Left renal pelvis (tissue), 4 donors: Measurements from ENCODE around the gene KCNQ4. TPM values are rescaled to one million over a fixed set of nuclear protein-coding genes. Genes with fewer than 3 reads are reported as not detected.

Source experiments
- DNase-seq, 4 donors: peaks; one replicate each; pipeline ENCODE4 v3.0.0-alpha.2; 2013; ENCODE audit warnings: low read depth in 4 of 4, low spot score in 3 of 4
- polyA plus RNA-seq, 4 donors: library from polyadenylated mRNA; unstranded; fragments of 120-200 nt; gene quantifications; one replicate each; pipeline ENCODE4 v1.2.1, GENCODE V29; 2013; ENCODE audit not compliant: insufficient read length in 4 of 4

KCNQ4 gene
- polyA plus RNA-seq, 4 donors: 1.3 to 2.9 (median 1.7) TPM

- no peak for DNase-seq
These were observed 72.5 kb downstream of the KCNQ4 start for GRCh38 chr1:40856116-40856515.

GRCh38 chr1:40856656-40857302, 73.2 kb downstream of the KCNQ4 start:
- DNase-seq: no peak

- no peak for DNase-seq
These were observed 74.2 kb downstream of the KCNQ4 start for GRCh38 chr1:40857737-40858136.

GRCh38 chr1:40858856-40859416, 75.3 kb downstream of the KCNQ4 start:
- DNase-seq: no peak

GRCh38 chr1:40860706-40861223, 77.2 kb downstream of the KCNQ4 start:
- no peak for DNase-seq

GRCh38 chr1:40861224-40862003, 77.8 kb downstream of the KCNQ4 start:
- no peak for DNase-seq

GRCh38 chr1:40862008-40862863, 78.6 kb downstream of the KCNQ4 start, which contains the start of gene CITED4:
CITED4 (minus strand) TSS chr1:40862363; CDS start chr1:40862127, 236 bp downstream.
- peak; percentile 82 to 91 (median 86) for DNase-seq

GRCh38 chr1:40868051-40868723, 84.6 kb downstream of the KCNQ4 start:
- DNase-seq: no peak

- no peak for DNase-seq
These were observed 86.6 kb downstream of the KCNQ4 start for GRCh38 chr1:40870135-40870728.

- no peak for DNase-seq
These were observed 88.7 kb downstream of the KCNQ4 start for GRCh38 chr1:40872276-40872675.

GRCh38 chr1:40873863-40874472, 90.4 kb downstream of the KCNQ4 start:
- DNase-seq: no peak

- DNase-seq: no peak
These were observed 92.8 kb downstream of the KCNQ4 start for GRCh38 chr1:40876436-40876761.

- DNase-seq: no peak
These were observed 93.3 kb downstream of the KCNQ4 start for GRCh38 chr1:40876891-40877290.

GRCh38 chr1:40877698-40878097, 94.1 kb downstream of the KCNQ4 start:
- no peak for DNase-seq

GRCh38 chr1:40878906-40879305, 95.3 kb downstream of the KCNQ4 start:
- no peak for DNase-seq

- DNase-seq: no peak
These were observed 96.0 kb downstream of the KCNQ4 start for GRCh38 chr1:40879482-40880175.

GRCh38 chr1:40880813-40881549, 97.4 kb downstream of the KCNQ4 start:
- no peak for DNase-seq
